Esophagus squamous epithelium (tissue), 5 donors: ENCODE data around the gene GPAT2. TPM values are rescaled to one million over a fixed set of nuclear protein-coding genes. Genes with fewer than 3 reads are reported as not detected.
"Not testable (repeated sequence)": the region's sequence is repeated elsewhere in the genome, so short reads cannot be mapped to it uniquely, and the experiment has no call there.

Source experiments
- DNase-seq: peaks from one replicate; lab custom pipeline; 2025; lab: John Stamatoyannopoulos, UW
- H3K27ac ChIP-seq, 4 donors: fragments of 200-600 bp; sonication (generic); one replicate each; pipeline ENCODE4 v1.5.1; 2016 to 2019; ENCODE audit warnings: mild to moderate bottlenecking in 1 of 4
- H3K27me3 ChIP-seq, 4 donors: fragments of 200-600 bp; sonication (generic); 1 replicate in 3 of 4; 2 replicates in 1 of 4; pipeline versions ENCODE4 v1.5.1 to v1.6.0; 2017 to 2021; ENCODE audit warnings: antibody characterized with exemption in 1 of 4
- H3K36me3 ChIP-seq, 3 donors: fragments of 200-600 bp; sonication (generic); one replicate each; pipeline ENCODE4 v1.5.1; 2016 to 2019
- H3K4me1 ChIP-seq, 3 donors: fragments of 200-600 bp; sonication (generic); one replicate each; pipeline ENCODE4 v1.5.1; 2017 to 2019
- H3K4me3 ChIP-seq, 4 donors: fragments of 200-600 bp; sonication (generic); 1 replicate in 3 of 4; 2 replicates in 1 of 4; pipeline ENCODE4 v1.5.1; 2016 to 2019; ENCODE audit warnings: mild to moderate bottlenecking in 2 of 4, moderate library complexity in 1 of 4
- H3K9me3 ChIP-seq, 3 donors: fragments of 200-600 bp; sonication (generic); one replicate each; pipeline ENCODE4 v1.5.1; 2016 to 2019
- WGBS, 2 donors: methylation state at CpG; one replicate each; pipeline ENCODE4 v1.1.5; 2018; 5-methylcytosine and 5-hydroxymethylcytosine counted together
- intact Hi-C: fragments of 100-400 bp; cut with DNase I; formaldehyde crosslinking; loops from one replicate; pipeline ENCODE4 v1.15.0; 2022
- total RNA-seq, 4 donors: library from RNA; depleted of rRNA; stranded (reverse); fragments of >200 nt; gene quantifications; one replicate each; pipeline ENCODE4 v1.1.0, GENCODE V29; 2016
- TF ChIP-seq, protein P1 (sequence below), 6 experiments: fragments of 450-650 bp in 4 of 6; fragments of 200-600 bp in 2 of 6; sonication (generic) in 2 of 6; IDR thresholded peaks; one replicate each; pipeline ENCODE4 v1.5.1; 2016 to 2019; ENCODE audit warnings: antibody characterized with exemption in 6 of 6, mild to moderate bottlenecking in 4 of 6, moderate library complexity in 4 of 6
- donor health status: DM: yes; HTN: yes; CAD: no.

GPAT2 gene
- total RNA-seq, 4 donors from 2014 or later, result 0.18 to 2.1 (median 0.48) TPM

DNA sequence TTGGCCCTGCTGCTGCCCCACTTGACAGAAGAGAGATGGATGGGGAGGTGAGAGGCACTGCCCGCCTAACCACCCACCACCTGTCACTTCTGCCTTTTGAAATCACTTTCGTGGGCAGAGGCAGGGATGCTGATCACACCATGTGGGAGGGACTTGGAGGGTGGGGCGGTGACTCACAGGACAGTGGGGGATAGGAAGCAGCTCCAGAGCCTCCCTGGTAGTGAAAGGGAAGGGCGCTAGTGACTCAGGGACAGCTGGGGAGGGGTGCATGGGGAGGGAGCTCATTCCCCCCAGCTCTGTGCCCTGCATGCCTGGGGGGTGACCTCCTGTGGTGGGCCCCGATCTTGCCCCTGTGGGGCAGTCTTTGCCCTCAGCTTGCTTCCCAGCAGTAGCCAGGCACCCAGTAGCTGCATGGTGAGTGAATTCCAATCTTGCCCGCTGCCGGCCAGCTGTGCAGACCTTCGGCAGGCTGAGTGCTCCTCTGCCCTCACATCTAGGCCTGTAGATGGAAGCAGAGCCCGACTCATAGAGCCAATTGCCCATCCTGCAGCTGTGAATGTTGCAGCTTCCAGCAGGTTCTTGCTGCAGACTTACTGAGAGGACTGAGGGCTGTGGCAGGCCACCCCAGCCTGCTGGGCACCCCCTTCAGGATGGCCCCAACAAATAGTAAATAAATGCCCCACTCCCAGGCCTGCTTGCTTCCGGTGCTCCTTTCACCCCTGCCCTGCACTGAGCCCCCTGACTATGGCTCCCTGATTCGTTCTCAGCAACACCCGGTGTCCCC is 28.6 kb upstream of the GPAT2 start:
- 48 to 87% methylated on average over 3 to 7 of the region's 12 CpGs for WGBS, 2 donors
- intact Hi-C loops, H3K9me3 ChIP-seq, DNase-seq, H3K4me3 ChIP-seq, H3K27ac ChIP-seq, H3K27me3 ChIP-seq, H3K36me3 ChIP-seq: not testable (repeated sequence)
- H3K4me1 ChIP-seq, result peaks cover 0 to 12% (median 6%) of the 10 kb centered on the region in 3 donors
- TF ChIP-seq, protein P1, sequence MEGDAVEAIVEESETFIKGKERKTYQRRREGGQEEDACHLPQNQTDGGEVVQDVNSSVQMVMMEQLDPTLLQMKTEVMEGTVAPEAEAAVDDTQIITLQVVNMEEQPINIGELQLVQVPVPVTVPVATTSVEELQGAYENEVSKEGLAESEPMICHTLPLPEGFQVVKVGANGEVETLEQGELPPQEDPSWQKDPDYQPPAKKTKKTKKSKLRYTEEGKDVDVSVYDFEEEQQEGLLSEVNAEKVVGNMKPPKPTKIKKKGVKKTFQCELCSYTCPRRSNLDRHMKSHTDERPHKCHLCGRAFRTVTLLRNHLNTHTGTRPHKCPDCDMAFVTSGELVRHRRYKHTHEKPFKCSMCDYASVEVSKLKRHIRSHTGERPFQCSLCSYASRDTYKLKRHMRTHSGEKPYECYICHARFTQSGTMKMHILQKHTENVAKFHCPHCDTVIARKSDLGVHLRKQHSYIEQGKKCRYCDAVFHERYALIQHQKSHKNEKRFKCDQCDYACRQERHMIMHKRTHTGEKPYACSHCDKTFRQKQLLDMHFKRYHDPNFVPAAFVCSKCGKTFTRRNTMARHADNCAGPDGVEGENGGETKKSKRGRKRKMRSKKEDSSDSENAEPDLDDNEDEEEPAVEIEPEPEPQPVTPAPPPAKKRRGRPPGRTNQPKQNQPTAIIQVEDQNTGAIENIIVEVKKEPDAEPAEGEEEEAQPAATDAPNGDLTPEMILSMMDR (IDR thresholded peaks at IDR 0.05), result peak in 2 of 6 experiments; percentile 36 to 45

DNA sequence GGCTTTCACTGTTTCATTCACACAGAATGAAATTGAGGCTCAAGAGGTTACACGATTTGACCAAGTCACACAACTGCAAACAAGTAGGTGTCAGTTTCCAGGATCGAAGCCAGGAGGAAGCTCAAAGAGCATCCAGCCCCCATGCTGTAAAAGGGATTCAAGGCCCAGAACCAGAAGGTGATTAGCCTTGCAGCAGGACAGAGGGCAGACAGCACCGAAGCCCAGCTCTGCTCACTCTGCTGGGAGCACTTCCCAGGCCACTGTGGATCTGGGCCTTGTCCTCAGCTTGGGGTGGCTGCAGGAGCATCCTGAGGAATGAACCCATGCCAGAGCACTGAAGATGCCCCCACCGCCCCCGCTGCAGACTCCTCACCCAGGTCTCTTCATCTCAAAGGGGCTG is 27.8 kb upstream of the GPAT2 start:
- H3K27ac ChIP-seq, H3K4me1 ChIP-seq, H3K36me3 ChIP-seq, intact Hi-C loops, DNase-seq, H3K27me3 ChIP-seq, H3K4me3 ChIP-seq, H3K9me3 ChIP-seq: not testable (repeated sequence)
- 85% methylated on average over 3 of the region's 5 CpGs; no CpG with 5 or more reads in 1 of the 2 donors for WGBS, 2 donors

DNA sequence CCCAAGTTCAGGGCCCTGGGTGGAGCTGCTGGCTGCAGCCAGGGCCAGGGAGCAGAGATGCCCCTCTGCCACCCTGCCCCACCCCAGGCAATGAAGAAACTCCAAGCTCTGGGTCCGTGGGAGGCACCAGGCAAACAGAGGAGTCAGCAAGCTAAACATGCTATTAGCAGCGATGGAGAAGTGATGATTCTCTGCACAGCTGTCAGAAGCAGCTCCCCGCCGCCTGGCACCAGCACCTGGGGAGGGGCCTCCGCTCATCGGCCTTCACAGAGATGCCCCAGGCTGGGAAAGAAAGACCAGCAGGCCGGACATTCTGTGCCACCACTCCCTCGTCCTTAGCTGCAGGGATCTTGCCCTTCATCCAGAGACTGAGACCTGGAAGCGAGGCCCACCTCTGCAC is 27.2 kb upstream of the GPAT2 start:
- H3K9me3 ChIP-seq, H3K27me3 ChIP-seq, H3K36me3 ChIP-seq, intact Hi-C loops, H3K4me1 ChIP-seq, H3K4me3 ChIP-seq, H3K27ac ChIP-seq, DNase-seq: not testable (repeated sequence)
- 88 to 100% methylated on average over 1 to 8 of the region's 9 CpGs for WGBS, 2 donors

DNA sequence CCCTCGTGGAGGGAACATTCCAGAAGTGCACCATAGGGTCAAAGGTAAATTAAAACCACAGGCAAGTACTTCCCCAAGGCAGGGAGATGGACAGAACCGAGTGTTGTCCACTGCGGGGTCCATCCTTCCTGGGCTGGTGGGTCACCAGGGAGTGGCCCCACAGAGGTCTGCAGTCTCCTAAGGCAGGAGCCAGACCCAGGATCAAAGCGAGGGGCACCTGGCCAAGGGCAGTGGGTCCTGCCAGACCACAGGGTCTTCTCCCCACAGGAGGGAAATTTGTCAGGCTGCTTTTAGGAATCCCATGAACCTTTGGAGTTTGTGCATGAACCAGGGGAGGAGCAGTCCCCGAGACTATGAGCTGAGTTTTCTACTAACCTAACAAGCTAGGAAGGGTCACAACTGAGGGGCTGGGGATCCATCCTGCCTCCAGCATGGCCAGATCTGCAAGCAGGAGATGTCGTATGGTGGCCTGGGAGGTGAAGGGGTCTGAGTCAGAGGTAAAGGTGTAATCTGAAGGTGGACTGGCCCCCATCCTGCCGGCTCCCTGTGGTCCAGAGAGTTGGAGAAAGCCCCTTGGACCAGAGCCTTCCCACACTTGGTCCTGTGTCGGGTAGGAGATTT is 26.6 kb upstream of the GPAT2 start:
- H3K9me3 ChIP-seq, H3K4me1 ChIP-seq, intact Hi-C loops, DNase-seq, H3K36me3 ChIP-seq, H3K27ac ChIP-seq, H3K4me3 ChIP-seq, H3K27me3 ChIP-seq: not testable (repeated sequence)
- 69 to 77% methylated on average over 2 to 5 of the region's 8 CpGs for WGBS, 2 donors

DNA sequence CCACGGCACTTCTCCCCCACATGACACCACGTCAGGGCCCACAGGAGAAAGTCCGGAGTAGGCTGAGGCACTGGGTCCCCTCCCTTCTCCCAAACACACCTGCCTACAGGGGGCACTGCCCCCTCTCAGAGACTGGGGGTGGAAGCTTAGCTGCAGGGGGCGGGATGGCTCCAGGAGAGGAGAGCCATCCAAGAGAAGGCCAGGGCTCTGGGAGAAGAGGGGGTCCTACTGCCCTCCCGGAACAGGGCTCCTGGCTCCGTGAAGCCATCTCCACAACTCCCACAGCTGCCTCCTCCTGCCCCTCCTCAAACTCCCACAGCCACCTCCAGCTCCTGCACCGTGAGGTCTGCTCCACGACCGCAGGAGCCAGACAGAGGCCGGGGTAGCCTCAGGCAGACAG is 25.6 kb upstream of the GPAT2 start:
- not testable (repeated sequence) for H3K27me3 ChIP-seq, H3K4me3 ChIP-seq
- WGBS, 2 donors, result no CpG with 5 or more reads among the region's 10 CpGs

DNA sequence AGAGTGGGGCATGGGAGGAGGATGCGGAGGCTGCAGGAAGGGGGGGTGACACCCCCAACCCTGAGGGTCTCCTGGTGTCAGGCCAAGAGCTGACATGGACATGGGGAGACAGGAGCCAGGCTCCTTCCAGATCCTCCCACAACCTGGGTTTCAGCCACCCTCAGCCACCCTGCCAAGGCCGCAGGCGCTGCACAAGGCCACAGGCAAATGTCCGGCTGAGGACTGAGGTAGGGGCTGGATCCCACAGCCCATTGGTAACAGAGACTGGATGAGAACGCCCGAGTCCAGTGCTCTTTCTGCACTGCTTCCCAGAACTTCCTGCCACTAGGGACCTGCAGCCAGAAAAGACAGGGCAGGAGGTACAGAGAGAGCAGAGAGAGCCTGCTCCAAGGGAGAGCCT is 24.7 kb upstream of the GPAT2 start:
- H3K4me1 ChIP-seq, intact Hi-C loops, H3K27me3 ChIP-seq, DNase-seq, H3K9me3 ChIP-seq, H3K36me3 ChIP-seq, H3K27ac ChIP-seq, H3K4me3 ChIP-seq: not testable (repeated sequence)
- WGBS, 2 donors, result no CpG with 5 or more reads among the region's 6 CpGs

More for the DNA sequence above, 25.6 kb upstream of the GPAT2 start:
- H3K27ac ChIP-seq, DNase-seq, intact Hi-C loops, H3K9me3 ChIP-seq, H3K36me3 ChIP-seq, H3K4me1 ChIP-seq: not testable (repeated sequence)

DNA sequence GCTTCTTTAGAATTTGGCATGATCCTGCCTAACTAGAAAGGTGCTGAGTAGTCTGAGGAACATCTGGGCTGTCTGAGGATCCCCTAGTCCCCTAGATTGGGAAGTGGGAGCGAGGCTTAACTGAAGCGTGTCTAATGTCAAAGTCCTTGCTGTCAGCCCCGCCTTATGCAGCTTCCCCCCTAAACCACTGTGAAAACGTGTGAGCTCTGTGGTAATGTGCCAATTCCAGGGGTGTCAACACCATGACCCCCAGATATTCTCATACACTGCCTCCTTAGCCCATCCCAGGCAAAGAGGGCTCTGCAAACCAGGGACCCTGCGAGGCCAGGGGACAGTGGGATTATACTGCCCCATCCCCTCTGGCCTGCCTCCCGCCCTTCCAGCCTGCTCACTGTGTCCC is 21.1 kb upstream of the GPAT2 start:
- H3K27me3 ChIP-seq, H3K4me1 ChIP-seq, H3K36me3 ChIP-seq, DNase-seq, H3K9me3 ChIP-seq, H3K4me3 ChIP-seq, H3K27ac ChIP-seq, intact Hi-C loops: not testable (repeated sequence)
- no CpG with 5 or more reads among the region's 6 CpGs for WGBS, 2 donors

DNA sequence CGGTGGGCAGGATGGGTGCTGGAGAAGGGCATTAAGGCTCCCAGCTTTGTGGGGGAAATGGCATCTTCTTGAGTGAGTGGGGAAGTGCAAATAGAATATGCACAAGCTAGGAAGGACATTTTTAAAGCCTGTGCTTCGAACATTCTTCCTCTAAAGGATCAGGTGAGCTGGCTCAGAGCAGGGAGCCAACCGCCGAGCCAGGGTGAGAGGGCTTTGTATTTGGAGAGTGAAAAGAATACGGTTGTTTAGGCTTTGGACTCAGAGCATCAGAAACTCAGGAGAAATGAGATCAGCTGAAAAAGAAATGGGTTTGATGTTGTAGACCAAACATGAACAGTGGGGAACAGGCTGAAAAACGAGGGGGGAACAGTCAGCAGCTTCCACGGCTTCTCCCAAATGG is 19.8 kb upstream of the GPAT2 start:
- intact Hi-C loops, H3K4me3 ChIP-seq, H3K27me3 ChIP-seq, H3K9me3 ChIP-seq, H3K27ac ChIP-seq, DNase-seq, H3K36me3 ChIP-seq, H3K4me1 ChIP-seq: not testable (repeated sequence)
- 58 to 80% methylated on average over 3 to 5 of the region's 7 CpGs for WGBS, 2 donors

DNA sequence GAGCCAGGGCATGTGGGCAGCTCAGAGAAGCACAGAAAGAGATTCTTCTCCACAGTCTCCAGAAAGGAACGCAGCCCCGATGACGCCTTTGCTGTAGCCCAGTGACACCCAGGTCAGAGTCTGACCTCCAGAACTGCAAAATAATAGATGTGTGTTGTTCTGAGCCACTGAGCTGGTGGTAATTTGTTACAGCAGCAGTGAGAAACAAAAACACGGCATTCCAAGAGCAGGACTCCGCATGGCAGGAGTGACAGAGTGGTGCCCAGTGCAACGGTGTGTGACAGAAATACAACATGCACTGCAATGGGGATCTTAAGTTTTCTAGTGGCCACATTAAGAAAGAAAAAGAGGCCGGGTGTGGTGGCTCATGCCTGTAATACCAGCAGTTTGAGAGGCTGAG is 18.7 kb upstream of the GPAT2 start:
- DNase-seq, intact Hi-C loops: not testable (repeated sequence)
- 82 to 90% methylated on average over 3 to 6 of the region's 7 CpGs for WGBS, 2 donors

DNA sequence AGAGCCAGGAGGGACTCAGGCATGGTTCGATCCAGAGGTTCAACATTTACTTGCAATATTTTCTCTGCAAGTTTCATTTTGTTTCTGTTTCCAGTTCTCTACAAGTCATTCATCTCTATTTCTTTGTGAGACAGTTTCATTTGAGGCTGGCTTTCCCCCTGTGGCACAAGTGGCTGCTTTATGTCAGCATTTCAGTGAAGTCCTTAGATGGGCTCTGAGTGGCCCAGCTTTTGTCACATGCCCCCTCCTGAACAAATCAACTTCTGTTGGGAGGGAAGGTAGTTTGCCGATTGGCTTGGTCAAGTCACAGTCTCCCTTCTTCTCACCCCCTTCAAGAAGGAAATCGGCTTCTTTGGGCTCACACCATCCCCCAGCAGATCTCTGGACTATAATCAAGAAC is 17.9 kb upstream of the GPAT2 start:
- intact Hi-C loops, H3K27ac ChIP-seq, H3K4me3 ChIP-seq, H3K27me3 ChIP-seq, H3K4me1 ChIP-seq, DNase-seq, H3K9me3 ChIP-seq, H3K36me3 ChIP-seq: not testable (repeated sequence)
- WGBS, 2 donors, result 85 to 92% methylated on average over 2 of the region's 3 CpGs

More for the DNA sequence above, 18.7 kb upstream of the GPAT2 start:
- H3K4me1 ChIP-seq, H3K4me3 ChIP-seq, H3K9me3 ChIP-seq, H3K27me3 ChIP-seq, H3K27ac ChIP-seq, H3K36me3 ChIP-seq: not testable (repeated sequence)

DNA sequence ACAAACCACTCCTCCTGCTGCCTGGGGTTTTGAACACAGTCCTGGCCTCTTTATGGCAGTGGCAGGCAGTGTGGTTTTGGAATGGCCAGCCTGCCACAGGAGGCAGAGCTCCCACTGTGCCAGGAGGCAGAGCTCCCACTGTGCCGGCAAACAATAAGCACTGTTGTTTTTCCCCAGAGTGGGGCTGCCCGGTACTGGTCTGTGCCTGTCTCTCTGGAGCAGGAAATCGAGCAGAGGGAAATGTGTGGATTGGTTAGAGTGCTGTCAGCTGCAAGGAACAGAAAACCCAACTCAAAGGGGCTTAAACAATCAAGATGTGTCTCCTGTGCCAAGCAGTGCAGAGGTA is 15.2 kb upstream of the GPAT2 start:
- not testable (repeated sequence) for H3K9me3 ChIP-seq
- no CpG with 5 or more reads among the region's 3 CpGs for WGBS, 2 donors

More for the DNA sequence above, 15.2 kb upstream of the GPAT2 start:
- H3K27ac ChIP-seq, H3K27me3 ChIP-seq, H3K4me1 ChIP-seq, DNase-seq, H3K36me3 ChIP-seq, intact Hi-C loops, H3K4me3 ChIP-seq: not testable (repeated sequence)
